SK-MEL-5 (cell line): ENCODE data around the gene TSSC4. TPM values are rescaled to one million over a fixed set of nuclear protein-coding genes. Genes with fewer than 3 reads are reported as not detected.
A peak's percentile ranks its signal among the peaks of the same experiment; 100 is the strongest.

Experiments
- DNase-seq: peaks from one replicate; pipeline ENCODE4 v3.0.0-alpha.2; 2016; ENCODE audit warnings: low read depth, low spot score
- in situ Hi-C: cut with HindIII; loops from 2 replicates; pipeline ENCODE4 v1.10.0; 2016; ENCODE audit warnings: low sequenced_read_pairs, high pct_unique_total_duplicates, low pct_unique_long_range_greater_than_20kb
- total RNA-seq: library from RNA; depleted of rRNA; stranded (reverse); fragments of >200 nt; shearing (Covaris generic); gene quantifications from 2 replicates; pipeline ENCODE4 v1.2.3, GENCODE V29; 2014

Gene TSSC4
- total RNA-seq, 1 experiment from 2014 or later, result 43.3 TPM

DNA sequence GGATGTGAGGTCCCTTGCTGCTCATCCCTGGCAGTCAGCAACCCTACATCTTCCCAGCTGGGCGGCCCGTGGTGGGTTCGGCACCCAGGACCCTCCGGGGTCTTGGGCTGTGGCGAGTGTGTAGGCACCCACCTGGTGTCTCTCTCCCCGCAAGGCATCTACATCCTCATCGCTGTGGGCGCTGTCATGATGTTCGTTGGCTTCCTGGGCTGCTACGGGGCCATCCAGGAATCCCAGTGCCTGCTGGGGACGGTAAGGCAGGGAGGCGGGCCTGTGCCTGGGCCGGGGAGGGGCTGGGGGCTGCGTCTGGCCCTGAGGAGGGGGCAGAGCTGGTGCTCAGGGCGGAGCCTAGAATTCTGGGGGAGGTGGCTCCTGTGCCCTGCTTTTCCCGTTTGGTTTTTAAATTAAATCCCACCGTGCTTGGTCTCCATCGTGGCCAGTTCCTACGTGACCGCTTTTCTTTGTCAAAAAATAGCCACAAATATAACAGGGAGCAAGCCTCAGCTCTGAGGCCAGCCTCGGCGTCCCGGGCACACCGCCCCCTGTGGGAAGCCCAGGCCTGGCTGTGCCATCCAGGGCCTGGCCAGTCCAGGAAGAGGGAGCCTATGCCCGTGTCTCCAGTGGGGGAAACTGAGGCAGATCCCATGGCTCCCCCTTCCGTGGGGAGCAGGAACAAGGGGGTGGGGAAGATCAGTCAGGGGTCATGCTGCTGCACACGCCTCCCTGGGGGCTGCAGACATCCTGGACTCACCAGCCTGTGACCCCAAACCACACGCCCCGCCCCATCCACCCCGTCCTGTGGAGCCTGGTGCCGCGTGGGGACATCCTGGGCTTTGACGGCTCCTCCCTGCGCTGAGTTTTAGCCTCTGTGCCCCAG lies 6.4 kb upstream of the TSSC4 start:
- DNase-seq, result no peak
- in situ Hi-C loops, result no loop called here

DNA sequence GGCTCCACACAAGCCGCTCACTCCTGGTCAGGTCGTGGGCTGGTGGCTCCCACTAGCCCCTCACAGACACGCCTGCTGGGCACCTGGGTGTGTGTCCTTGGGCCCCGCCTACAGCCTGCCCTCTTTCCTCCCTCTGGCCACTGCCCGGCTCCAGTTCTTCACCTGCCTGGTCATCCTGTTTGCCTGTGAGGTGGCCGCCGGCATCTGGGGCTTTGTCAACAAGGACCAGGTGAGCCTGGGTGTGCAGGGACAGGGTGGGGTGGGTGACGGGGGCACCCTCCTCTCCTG lies 5.8 kb upstream of the TSSC4 start:
- no peak for DNase-seq

DNA sequence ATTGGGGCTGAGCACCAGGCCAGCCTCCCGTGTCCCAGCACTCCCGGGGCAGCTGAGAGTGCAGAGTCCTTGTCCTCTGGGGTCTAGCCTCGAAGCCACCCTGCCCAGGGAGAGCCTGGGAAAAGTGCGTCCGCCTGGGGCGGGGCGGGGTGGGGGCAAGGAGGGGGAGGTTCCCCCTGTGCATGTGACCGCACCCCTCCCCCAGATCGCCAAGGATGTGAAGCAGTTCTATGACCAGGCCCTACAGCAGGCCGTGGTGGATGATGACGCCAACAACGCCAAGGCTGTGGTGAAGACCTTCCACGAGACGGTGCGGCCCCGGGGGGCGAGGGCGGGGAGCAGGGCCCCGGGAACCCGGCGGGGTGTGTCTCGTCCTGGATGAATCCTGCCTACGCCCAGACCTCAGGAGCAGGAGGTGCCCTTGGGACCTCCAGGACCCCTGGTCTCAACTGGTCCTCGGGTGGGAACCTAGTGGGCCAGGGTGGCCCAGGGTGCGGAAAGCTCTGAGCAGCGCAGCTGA lies 5.3 kb upstream of the TSSC4 start:
- no peak for DNase-seq

More for the DNA sequence above, 5.8 kb upstream of the TSSC4 start:
- in situ Hi-C loops, result no loop called here

DNA sequence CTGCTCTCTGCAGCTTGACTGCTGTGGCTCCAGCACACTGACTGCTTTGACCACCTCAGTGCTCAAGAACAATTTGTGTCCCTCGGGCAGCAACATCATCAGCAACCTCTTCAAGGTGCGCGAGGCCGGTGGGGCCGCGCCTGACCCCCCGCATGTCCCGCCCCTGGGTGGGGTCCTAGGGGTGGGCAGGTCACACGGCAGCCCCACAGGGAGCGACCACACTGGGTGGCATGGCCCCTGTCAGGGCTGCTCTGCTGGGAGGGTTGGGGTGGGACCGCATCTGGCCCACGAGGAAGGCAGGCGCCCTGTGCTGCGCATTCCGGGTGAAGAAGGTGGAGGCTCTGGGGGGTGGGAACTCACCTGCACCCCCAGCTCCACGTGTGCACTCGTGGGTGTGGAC lies 4.7 kb upstream of the TSSC4 start:
- no peak for DNase-seq
- in situ Hi-C loops, result no loop called here

More for the DNA sequence above, 5.3 kb upstream of the TSSC4 start:
- in situ Hi-C loops, result no loop called here

DNA sequence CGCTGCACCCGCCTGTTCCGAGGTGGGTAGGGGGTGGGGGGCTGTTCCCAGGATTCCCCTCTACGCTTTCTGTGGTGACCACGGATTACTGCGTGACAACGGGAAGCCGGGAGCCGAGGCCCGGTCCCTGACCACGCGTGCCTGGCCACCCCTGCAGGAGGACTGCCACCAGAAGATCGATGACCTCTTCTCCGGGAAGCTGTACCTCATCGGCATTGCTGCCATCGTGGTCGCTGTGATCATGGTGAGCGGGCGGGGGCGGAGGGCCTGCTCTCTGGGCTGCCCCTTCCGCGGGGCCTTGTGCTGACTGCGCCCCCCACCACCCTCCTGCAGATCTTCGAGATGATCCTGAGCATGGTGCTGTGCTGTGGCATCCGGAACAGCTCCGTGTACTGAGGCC lies 4.1 kb upstream of the TSSC4 start:
- DNase-seq, result no peak
- in situ Hi-C loops, result no loop called here

DNA sequence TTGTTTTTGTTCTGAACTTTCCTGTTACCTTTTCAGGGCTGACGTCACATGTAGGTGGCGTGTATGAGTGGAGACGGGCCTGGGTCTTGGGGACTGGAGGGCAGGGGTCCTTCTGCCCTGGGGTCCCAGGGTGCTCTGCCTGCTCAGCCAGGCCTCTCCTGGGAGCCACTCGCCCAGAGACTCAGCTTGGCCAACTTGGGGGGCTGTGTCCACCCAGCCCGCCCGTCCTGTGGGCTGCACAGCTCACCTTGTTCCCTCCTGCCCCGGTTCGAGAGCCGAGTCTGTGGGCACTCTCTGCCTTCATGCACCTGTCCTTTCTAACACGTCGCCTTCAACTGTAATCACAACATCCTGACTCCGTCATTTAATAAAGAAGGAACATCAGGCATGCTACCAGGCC lies 3.5 kb upstream of the TSSC4 start:
- in situ Hi-C loops, result no loop called here
- DNase-seq, result no peak

DNA sequence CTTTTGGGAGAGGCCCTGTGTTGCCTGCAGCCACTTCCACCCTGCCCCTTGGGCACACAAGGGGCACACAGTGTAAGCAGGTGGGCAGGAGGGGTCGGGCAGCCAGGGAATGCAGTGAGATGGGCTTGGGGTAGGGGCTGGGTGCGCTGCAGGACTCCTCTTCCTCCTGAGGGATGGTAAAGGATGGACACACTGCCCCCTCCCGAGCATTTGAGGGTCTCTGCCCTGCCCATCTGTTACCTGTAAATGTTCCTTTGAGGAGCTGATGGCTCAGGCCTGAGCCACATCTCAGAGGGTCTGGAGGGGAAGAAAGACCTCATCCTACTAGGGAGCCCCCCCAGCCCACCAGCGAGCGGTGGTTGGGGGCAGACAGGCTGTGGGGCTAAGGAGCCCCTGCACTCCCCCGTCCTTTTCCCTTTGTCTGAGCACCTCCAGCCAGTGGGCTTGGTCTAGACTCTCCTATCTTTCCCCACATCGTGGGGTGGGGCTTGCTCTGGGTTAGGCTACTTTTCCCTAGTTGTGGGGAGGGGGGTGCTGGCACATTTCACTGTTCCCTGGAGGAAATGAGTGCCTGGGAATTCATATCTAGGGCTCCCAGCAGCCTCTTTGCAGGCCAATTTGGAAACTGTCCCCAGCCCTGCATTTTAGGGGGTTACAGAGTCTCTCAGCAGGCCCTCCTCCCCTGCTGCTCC lies 1.7 kb upstream of the TSSC4 start:
- in situ Hi-C loops, result no loop called here
- DNase-seq, result peak; percentile 31

DNA sequence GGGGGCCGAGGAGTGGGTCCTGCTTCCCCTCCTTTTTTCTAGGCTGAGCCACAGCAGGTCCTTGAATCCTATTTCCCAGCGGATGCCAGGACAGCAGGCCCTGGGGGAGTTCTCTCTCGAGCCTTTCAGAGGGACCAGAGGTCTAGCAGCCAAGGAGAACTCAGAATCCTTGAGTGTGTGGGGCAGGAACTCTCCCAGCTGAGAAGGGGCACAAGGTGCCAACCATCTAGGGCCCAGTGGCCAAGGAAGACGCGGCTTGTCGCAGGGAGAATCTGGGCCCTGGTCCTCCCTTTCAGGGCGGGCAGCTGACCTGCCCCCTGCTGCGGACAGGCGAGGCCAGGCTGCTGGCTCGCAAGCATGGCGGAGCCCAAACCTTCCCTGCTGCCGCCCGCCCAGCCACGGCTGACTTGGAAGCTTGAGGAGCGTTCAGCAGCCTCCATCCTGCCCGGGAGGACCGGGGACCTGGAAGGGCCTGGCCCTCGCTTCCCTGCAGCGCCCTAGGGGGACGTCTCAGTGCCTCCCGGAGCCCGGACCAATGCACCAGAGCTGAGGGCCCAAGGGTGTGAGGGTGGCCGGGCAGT lies 972 bp upstream of the TSSC4 start:
- in situ Hi-C loops, result no loop called here

DNA sequence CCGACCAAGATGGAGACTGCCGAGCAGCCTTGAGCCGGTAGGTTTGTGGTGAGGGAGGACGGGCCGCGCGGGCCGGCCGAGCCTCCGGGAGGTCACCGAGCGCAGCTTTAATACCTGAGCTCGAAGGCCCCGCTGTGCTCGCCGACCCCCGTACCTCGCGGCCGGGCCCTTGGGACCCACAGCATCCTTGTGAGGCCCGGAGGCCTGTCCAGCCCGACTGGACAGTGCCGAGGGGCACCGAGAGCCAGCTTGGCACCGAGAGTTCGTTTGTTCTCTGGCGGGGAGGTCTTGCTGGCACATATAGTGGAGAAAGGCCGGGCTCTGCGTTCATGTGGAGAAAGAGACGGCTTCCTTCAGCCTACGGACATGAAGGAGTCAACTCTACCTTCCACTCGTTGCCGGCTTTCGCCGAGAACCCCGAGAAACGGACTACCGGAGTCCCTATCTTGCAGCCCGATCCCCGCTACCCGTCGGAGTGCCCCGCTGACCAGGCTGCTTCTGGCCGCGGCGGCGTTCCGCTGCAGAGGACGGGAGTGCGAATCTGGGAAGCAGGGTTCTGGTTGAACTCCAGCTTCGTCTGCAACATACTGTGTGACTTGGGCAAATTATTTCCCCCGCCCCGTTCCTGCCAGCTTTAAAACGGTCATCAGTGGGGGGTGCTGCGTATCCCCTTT lies 349 bp downstream of the TSSC4 start:
- in situ Hi-C loops, result no loop called here
- DNase-seq, result no peak

More for the DNA sequence above, 972 bp upstream of the TSSC4 start:
- DNase-seq, result peak; percentile 14

DNA sequence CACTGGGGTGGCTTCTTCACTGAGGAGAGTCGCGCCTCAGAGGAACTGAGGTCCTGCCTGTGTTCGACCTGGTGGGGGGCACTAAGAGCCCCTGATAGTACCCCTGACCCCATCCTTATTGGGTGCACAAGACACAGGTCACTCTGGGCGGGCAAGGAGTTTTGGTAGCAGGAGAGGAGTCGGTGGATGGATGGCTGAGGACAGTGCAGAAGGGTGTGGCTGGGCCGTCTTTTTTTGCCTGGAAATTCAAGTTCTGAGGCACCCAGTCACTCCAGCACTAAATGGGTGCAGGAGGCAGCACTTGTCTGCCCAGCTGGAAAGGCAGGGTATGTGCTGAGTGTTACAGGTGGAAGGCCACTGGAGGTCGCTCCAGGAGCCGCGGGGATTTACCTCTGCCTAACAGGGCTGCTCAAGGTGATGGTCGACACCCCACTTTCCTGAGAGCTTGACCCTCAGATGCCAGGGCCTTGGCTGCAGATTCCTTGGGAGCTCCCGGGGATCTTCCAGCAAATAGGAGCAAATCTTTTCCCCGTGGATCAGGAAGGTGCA lies 960 bp downstream of the TSSC4 start:
- in situ Hi-C loops, result no loop called here
- peak; percentile 26 for DNase-seq

DNA sequence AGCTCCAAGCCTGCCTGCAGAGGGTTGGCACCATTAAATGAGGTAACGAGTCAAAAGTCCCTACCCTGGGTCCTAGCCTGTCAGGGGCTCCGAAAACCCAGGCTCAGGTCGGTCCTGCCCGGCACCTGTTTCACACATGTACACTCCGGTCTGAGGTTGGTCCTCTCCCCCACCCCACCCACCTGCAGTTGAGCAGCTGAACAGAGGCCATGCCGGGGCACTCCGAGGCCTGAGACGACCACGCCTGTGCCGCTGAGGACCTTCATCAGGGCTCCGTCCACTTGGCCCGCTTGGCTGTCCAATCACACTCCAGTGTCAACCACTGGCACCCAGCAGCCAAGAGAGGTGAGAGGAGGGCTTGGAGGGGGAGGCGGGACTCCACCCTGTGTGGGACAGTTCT lies 1.6 kb downstream of the TSSC4 start:
- in situ Hi-C loops, result no loop called here
- no peak for DNase-seq

DNA sequence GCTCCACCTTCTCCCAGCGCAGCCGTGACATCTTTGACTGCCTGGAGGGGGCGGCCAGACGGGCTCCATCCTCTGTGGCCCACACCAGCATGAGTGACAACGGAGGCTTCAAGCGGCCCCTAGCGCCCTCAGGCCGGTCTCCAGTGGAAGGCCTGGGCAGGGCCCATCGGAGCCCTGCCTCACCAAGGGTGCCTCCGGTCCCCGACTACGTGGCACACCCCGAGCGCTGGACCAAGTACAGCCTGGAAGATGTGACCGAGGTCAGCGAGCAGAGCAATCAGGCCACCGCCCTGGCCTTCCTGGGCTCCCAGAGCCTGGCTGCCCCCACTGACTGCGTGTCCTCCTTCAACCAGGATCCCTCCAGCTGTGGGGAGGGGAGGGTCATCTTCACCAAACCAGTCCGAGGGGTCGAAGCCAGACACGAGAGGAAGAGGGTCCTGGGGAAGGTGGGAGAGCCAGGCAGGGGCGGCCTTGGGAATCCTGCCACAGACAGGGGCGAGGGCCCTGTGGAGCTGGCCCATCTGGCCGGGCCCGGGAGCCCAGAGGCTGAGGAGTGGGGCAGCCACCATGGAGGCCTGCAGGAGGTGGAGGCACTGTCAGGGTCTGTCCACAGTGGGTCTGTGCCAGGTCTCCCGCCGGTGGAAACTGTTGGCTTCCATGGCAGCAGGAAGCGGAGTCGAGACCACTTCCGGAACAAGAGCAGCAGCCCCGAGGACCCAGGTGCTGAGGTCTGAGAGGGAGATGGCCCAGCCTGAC lies 2.5 kb downstream of the TSSC4 start:
- DNase-seq, result no peak
- in situ Hi-C loops, result no loop called here

DNA sequence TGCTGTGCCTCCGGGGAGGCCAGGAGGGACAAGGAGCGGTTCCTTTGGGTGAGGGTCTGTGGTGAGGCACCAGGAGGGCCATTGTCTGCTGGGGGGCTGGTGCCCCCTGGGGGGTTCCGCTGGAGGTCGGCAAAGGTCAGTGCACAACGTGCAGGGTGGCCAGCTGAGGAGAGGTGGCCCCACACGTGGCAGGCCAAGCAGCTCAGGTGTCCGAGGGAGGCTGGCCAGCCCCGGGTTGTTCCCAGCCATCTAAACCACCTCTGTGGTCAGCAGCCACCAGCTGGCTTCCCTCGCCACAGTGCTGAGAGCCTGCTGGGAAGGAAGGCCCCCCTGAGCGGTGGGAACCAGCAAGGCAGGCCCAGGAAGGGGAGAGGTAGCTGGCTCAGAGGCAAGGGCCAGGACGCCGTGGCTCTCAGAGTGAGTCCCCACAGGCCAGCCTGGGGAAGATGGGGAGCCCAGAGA lies 4.2 kb downstream of the TSSC4 start:
- in situ Hi-C loops, result no loop called here
- no peak for DNase-seq

DNA sequence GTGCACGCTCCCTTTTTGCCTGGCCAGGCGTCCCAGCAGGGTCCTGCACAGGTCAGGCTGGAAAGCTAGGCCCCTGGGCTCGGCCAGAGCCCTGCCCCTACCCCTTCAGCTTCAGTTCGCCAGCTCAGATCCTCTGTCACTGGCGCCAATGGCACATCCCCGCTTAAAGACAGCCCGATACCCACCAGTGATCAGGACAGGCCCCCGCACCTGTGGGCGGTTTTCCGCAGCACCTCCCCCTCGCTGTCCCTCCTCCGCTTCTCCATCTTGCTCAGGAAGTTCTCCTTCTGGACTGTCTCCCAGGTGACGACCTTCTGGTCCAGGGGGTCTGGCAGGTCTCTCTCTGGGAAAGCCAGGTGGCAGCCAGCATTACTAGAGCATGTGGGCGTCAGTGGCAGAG lies 5.9 kb downstream of the TSSC4 start:
- DNase-seq, result no peak
- in situ Hi-C loops, result no loop called here

DNA sequence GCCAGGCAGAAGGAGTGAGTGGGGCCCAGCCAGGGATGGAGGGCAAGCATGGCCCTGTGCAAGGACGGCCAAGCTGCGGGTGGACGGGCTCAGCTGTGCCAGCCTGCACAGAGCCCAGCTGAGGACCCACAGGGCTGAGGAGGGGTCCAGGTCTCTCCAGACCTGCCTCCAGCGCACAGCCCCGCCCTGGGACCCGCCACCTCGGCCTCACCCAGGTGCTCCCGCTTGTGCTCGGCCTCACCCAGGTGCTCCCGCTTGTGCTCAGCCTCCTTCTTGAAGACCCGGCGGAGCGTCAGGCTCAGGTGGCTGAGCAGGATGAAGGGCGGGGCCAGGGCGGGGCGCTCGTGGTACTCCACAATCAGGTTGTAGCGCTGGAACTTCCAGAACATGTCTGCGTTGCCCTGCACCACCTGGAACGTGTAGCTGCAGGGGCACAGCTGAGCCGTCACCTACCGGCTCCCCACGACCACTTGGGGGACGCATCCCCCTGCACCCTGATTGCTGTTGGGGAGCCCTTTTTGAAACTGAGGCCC lies 6.4 kb downstream of the TSSC4 start:
- DNase-seq, result no peak
- in situ Hi-C loops, result no loop called here

DNA sequence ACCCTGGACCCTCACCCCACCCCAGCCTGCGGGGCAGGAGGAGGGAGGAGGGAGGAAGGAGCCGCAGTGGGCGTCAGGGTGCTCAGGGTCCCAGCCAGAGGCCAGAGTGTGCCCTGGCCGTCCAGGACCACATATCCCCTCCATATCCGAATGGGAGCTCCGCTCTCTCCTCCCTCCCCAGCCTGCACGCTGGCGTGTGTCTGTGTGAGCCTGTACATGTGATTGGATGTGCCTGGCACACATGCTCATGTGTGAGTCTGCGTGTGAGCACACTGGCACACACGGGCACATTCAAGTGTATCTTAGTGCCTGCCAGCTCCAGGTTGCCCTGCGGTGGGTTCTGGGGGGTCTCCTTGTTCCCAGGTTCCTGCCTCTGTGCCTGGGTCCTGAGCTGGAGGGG lies 8.1 kb downstream of the TSSC4 start:
- no peak for DNase-seq
- in situ Hi-C loops, result no loop called here

DNA sequence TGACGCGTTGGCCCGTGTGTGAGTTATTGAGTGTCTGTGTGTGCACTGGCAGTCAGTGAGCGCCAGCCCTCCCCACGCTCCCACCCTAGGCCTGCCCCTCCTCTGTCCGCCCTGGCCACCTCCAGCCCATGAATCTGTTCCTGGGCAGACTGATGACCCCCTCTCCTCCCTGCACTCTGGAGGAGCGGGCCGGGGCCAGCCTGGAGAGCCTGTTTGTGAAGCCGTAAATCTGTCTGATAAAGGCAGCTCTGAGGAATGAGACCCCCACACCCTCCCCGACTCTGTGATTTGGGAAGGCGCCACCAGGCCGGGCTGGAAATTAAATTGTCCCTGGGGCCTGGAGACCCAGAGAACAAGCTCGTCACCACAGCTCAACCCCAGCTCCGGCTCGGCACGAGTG lies 8.6 kb downstream of the TSSC4 start:
- DNase-seq, result no peak
- in situ Hi-C loops, result no loop called here
